Stimulated activated CD8-positive, alpha-beta memory T cell treated with anti-CD3 and anti-CD28 coated beads, Interleukin-12 subunit alpha, Interleukin-12 subunit beta, amount 100 ng/mL, for 24 hours (primary cell): ENCODE measurements around the gene SSBP3.

Source experiments
- DNase-seq: peaks from one replicate; pipeline ENCODE4 v3.0.0-alpha.2; 2020; ENCODE audit errors: extremely low read depth

Gene SSBP3

GRCh38 chr1:54329312-54330003 lies 76.7 kb downstream of the SSBP3 start:
- DNase-seq, result no peak

GRCh38 chr1:54328066-54328636 lies 78.0 kb downstream of the SSBP3 start:
- DNase-seq, result no peak

- no peak for DNase-seq
Measured at GRCh38 chr1:54327386-54328065, 78.7 kb downstream of the SSBP3 start.

GRCh38 chr1:54326543-54327385 lies 79.4 kb downstream of the SSBP3 start:
- DNase-seq, result no peak

GRCh38 chr1:54325703-54326461 lies 80.3 kb downstream of the SSBP3 start:
- DNase-seq, result no peak

- DNase-seq, result no peak
Measured at GRCh38 chr1:54325284-54325683, 80.9 kb downstream of the SSBP3 start.

GRCh38 chr1:54324251-54325140 lies 81.7 kb downstream of the SSBP3 start:
- DNase-seq, result no peak

GRCh38 chr1:54323921-54324250 lies 82.3 kb downstream of the SSBP3 start:
- DNase-seq, result no peak

- DNase-seq, result no peak
Measured at GRCh38 chr1:54323324-54323739, 82.9 kb downstream of the SSBP3 start.

- DNase-seq, result no peak
Measured at GRCh38 chr1:54318246-54318814, 87.9 kb downstream of the SSBP3 start.

- DNase-seq, result no peak
Measured at GRCh38 chr1:54317084-54317483, 89.1 kb downstream of the SSBP3 start.

GRCh38 chr1:54315099-54315498 lies 91.1 kb downstream of the SSBP3 start:
- DNase-seq, result no peak

- DNase-seq, result no peak
Measured at GRCh38 chr1:54314696-54315095, 91.5 kb downstream of the SSBP3 start.

GRCh38 chr1:54312796-54313316 lies 93.3 kb downstream of the SSBP3 start:
- no peak for DNase-seq

- DNase-seq, result no peak
Measured at GRCh38 chr1:54311506-54311905, 94.7 kb downstream of the SSBP3 start.

- no peak for DNase-seq
Measured at GRCh38 chr1:54310439-54311328, 95.5 kb downstream of the SSBP3 start.

GRCh38 chr1:54309631-54310366 lies 96.4 kb downstream of the SSBP3 start:
- no peak for DNase-seq

- no peak for DNase-seq
Measured at GRCh38 chr1:54307305-54307704, 98.9 kb downstream of the SSBP3 start.
